ENCODE data around the gene GNPTG.

Gene GNPTG

GRCh38 chr16:1338855-1339675 is 12.7 kb upstream of the GNPTG start:
- no peak overlapping the region for H3K4me3 ChIP-seq (ENCODE audit: low read depth, low read length)
- no peak for TF ChIP-seq CTCF (IDR thresholded peaks at IDR 0.05; ENCODE audit: insufficient read depth, low read depth, low read length, missing control alignments)
- DNase-seq (ENCODE audit: low read depth) = no peak

GRCh38 chr16:1340730-1341494 is 10.8 kb upstream of the GNPTG start:
- no peak overlapping the region for H3K4me3 ChIP-seq (ENCODE audit: low read depth, low read length)
- DNase-seq (ENCODE audit: low read depth) = no peak
- no peak for TF ChIP-seq CTCF (IDR thresholded peaks at IDR 0.05; ENCODE audit: insufficient read depth, low read depth, low read length, missing control alignments)

GRCh38 chr16:1341495-1342420 is 10.0 kb upstream of the GNPTG start:
- no peak for TF ChIP-seq CTCF (IDR thresholded peaks at IDR 0.05; ENCODE audit: insufficient read depth, low read depth, low read length, missing control alignments)
- H3K4me3 ChIP-seq (ENCODE audit: low read depth, low read length) = no peak overlapping the region
- no peak for DNase-seq (ENCODE audit: low read depth)

GRCh38 chr16:1342526-1343427 is 9.0 kb upstream of the GNPTG start:
- peak overlapping the region; percentile 18 for H3K4me3 ChIP-seq (ENCODE audit: low read depth, low read length)
- TF ChIP-seq CTCF (IDR thresholded peaks at IDR 0.05; ENCODE audit: insufficient read depth, low read depth, low read length, missing control alignments) = no peak

GRCh38 chr16:1343428-1344242 is 8.1 kb upstream of the GNPTG start:
- no peak for DNase-seq (ENCODE audit: low read depth)
- no peak for TF ChIP-seq CTCF (IDR thresholded peaks at IDR 0.05; ENCODE audit: insufficient read depth, low read depth, low read length, missing control alignments)
- H3K4me3 ChIP-seq (ENCODE audit: low read depth, low read length) = no peak overlapping the region

More at GRCh38 chr16:1342526-1343427, 9.0 kb upstream of the GNPTG start:
- DNase-seq (ENCODE audit: low read depth) = peak; percentile 99
